Stimulated activated CD4-positive, alpha-beta T cell treated with anti-CD3 and anti-CD28 coated beads, Interleukin-4, amount 100 ng/mL, for 48 hours (primary cell): Measurements from ENCODE around the gene COX19.
"Not testable (repeated sequence)": the region's sequence is repeated elsewhere in the genome, so short reads cannot be mapped to it uniquely, and the experiment has no call there.

Source experiments
- DNase-seq, 2 donors: peaks; one replicate each; pipeline ENCODE4 v3.0.0-alpha.2; 2020; ENCODE audit warnings: low read depth in 2 of 2

Gene COX19

GRCh38 chr7:945147-945555, 30.2 kb downstream of the COX19 start:
- no peak for DNase-seq

- no peak for DNase-seq
These were observed 30.6 kb downstream of the COX19 start for GRCh38 chr7:944744-945143.

- not testable (repeated sequence) for DNase-seq
These were observed 31.6 kb downstream of the COX19 start for GRCh38 chr7:943793-944192.

- no peak for DNase-seq
These were observed 34.5 kb downstream of the COX19 start for GRCh38 chr7:940599-941408.

GRCh38 chr7:939843-940242, 35.5 kb downstream of the COX19 start:
- DNase-seq = no peak

GRCh38 chr7:938546-939185, 36.7 kb downstream of the COX19 start:
- DNase-seq = no peak

- no peak for DNase-seq
These were observed 37.4 kb downstream of the COX19 start for GRCh38 chr7:937856-938484.

GRCh38 chr7:936386-937054, 38.8 kb downstream of the COX19 start:
- DNase-seq = peak in 1 of 2 donors; percentile 43

GRCh38 chr7:935874-936385, 39.4 kb downstream of the COX19 start:
- no peak for DNase-seq

- no peak for DNase-seq
These were observed 40.0 kb downstream of the COX19 start for GRCh38 chr7:935164-935873.

- DNase-seq = no peak
These were observed 40.7 kb downstream of the COX19 start for GRCh38 chr7:934469-935163.

GRCh38 chr7:932651-932975, 42.7 kb downstream of the COX19 start:
- DNase-seq = no peak

GRCh38 chr7:931871-932650, 43.3 kb downstream of the COX19 start:
- no peak for DNase-seq

- DNase-seq = no peak
These were observed 44.2 kb downstream of the COX19 start for GRCh38 chr7:930975-931758.

- no peak for DNase-seq
These were observed 46.0 kb downstream of the COX19 start for GRCh38 chr7:929311-929711.

- no peak for DNase-seq
These were observed 48.2 kb downstream of the COX19 start for GRCh38 chr7:927031-927671.

GRCh38 chr7:926061-927030, 49.0 kb downstream of the COX19 start:
- DNase-seq = no peak

GRCh38 chr7:925601-926000, 49.7 kb downstream of the COX19 start:
- DNase-seq = no peak
